Stimulated activated CD4-positive, alpha-beta T cell treated with anti-CD3 and anti-CD28 coated beads, Interleukin-2, amount 100 ng/mL, for 4 hours (primary cell): ENCODE data around the gene LARP4.
"Not testable (repeated sequence)": the region's sequence is repeated elsewhere in the genome, so short reads cannot be mapped to it uniquely, and the experiment has no call there.

Source experiments
- DNase-seq: peaks from one replicate; pipeline ENCODE4 v3.0.0-alpha.2; 2020; ENCODE audit warnings: low read depth

LARP4 gene

GRCh38 chr12:50400638-50401499 lies at the start of gene LARP4:
LARP4 (plus strand) TSS chr12:50400885; CDS start chr12:50401011, 126 bp downstream.
- DNase-seq: peak; percentile 84

DNA sequence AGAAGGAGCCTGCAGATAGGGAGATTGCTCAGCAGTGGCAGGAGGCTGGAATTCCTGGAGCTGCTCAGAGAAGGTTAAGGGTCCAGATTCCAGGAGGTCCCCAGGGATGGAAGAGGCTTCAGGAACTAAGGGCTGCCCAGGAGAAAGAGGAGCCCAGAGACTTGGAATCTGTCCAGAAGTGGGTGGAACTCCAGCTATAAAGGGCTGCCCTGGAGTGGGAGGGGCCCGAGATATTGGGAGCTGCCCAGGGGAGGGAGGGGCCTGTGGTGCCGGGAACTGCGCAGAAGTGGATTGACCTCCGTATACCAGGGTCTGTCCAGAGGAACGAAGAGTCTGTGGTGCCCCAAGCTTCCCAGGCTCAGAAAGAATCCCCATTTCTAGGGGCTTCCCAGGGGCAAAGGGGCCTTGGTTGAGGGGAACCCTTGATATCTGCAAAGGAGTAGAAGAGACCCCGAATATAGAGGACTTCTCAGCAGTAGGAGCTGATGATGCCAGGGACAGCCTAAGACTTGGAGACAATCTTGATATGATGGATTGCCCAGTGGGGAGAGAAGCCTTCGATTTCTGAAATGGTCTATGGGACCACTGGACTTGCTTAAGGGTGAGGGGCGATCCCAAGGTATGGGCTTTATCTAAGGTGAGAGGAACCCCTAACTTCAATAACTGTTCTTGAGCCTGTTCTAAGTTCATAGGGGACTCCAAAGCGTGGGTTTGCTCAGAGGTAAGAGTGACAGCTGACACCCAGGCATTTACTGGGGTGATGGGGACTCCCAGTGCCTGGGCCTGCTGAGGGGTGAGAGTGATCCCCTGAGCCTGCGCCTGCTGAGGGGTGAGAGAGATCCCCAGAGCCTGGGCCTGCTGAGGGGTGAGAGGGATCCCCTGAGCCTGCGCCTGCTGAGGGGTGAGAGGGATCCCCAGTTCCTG lies 49.3 kb upstream of the LARP4 start:
- no peak for DNase-seq

GRCh38 chr12:50353404-50353803 lies 47.3 kb upstream of the LARP4 start:
- DNase-seq: no peak

- DNase-seq: no peak
These were observed 46.7 kb upstream of the LARP4 start for GRCh38 chr12:50353869-50354593.

- no peak for DNase-seq
These were observed 45.8 kb upstream of the LARP4 start for GRCh38 chr12:50354908-50355307.

GRCh38 chr12:50355365-50355764 lies 45.3 kb upstream of the LARP4 start:
- DNase-seq: no peak

GRCh38 chr12:50362671-50363070 lies 38.0 kb upstream of the LARP4 start:
- no peak for DNase-seq

GRCh38 chr12:50363141-50363540 lies 37.5 kb upstream of the LARP4 start:
- no peak for DNase-seq

- no peak for DNase-seq
These were observed 34.8 kb upstream of the LARP4 start for GRCh38 chr12:50365709-50366406.

DNA sequence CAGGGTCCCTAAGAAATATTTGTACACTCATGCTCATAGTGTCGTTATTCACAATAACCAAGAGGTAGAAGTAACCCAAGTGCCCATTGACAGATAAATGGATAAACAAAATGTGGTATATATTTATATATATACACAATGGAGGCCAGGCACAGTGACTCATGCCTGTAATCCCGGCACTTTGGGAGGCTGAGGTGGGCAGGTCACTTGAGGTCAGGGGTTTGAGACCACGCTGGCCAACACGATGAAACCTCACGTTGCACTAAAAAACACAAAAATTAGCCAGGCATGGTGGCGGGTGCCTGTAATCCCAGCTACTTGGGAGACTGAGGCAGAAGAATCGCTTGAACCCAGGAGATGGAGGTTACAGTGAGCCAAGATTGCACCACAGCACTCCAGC lies 30.0 kb upstream of the LARP4 start:
- DNase-seq: not testable (repeated sequence)

DNA sequence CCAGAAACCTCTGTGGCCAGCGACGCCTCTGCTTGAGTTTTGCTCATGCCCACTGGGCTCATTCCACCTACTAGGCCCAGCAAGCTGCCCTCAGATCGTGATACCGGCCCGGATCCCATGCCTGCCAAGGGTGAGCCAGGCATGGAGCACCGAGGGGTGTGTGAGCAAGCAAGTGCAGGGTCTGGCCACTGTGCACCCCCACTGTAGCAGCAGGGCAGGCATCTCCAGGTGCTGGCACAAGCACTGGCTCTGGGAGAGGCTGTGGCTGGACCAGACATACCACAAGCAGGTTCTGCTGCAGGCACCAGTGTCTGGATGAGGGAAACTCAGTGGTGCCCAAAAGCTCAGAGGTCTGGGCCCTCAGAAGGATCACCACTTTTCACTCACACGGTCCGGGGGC lies 24.9 kb upstream of the LARP4 start:
- DNase-seq: no peak

DNA sequence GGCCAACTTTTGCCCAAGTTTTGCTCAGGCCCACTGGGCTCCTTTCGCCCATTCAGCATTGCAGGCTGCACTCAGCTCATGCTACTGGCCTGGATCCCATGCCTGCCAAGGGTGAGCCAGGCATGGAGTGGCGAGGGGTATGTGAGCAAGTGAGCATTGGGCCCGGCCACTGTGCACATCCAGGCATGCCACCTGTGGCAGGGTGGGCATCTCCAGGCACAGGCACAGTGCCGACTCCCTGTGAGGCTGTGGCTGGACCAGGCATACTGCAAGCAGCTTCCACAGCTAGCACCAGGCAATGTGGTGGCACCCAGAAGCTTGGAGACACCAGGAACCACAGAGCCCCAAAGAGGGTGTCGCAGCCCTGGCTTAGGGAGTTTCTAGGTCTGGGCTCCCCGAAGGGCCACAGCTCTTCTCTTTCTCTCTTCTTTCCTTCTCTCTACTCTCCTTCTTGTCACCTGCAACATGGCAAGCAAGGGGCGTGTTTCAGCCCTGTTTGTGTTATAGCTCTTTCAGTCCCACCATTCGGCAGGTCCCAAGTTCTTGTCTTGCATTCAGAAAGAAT lies 19.8 kb upstream of the LARP4 start:
- no peak for DNase-seq

GRCh38 chr12:50387487-50387886 lies 13.2 kb upstream of the LARP4 start:
- DNase-seq: no peak

- DNase-seq: no peak
These were observed 12.7 kb upstream of the LARP4 start for GRCh38 chr12:50387972-50388478.

- not testable (repeated sequence) for DNase-seq
These were observed 11.9 kb upstream of the LARP4 start for GRCh38 chr12:50388793-50389192.

DNA sequence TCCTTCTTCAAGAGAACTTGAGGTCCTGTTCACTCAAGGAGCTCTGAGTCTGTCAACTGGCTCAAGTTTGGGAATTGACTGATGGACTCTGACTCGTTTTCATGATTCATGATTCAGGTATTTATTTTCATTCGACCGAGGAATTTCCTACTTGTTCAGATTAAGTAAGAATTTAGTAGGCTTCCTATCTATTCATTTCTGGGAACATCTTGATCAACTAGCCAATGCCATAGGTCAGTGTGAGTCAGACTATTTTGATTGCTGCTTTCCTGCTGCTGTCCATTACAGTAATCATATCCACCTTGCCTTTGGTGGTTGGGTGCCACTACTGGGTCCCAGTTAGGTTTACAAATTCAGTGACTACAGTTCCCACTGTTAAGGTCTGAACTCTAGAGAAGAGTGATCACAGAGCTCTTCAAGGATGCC lies 10.4 kb upstream of the LARP4 start:
- no peak for DNase-seq

- DNase-seq: no peak
These were observed 6.1 kb upstream of the LARP4 start for GRCh38 chr12:50394469-50395029.

- DNase-seq: no peak
These were observed 3.5 kb upstream of the LARP4 start for GRCh38 chr12:50397117-50397650.

GRCh38 chr12:50398931-50399330 lies 1.8 kb upstream of the LARP4 start:
- DNase-seq: no peak

DNA sequence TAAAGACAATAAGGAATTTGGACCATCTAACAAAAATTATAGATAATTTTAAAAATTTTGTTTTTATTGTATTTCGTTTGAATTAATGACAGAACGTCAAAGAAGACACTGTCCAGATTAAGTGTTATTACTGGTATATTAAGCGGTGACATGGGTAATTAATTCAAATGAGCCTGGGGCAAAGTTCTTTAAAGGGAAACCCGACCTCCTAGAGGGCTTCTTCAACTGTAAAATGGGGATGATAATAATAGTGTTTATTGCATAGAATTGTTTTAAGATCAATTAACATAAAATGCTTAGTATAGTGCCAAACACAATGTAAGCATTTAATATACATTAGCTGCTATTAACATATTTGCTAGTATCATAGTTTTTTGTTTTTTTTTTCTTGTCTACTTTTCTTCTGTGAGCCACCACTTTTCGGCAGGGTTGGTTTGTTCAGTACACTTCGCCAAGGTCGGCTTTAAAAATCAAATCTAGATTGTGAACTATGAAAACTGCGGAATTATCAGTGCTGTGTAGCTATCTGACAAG lies 514 bp upstream of the LARP4 start:
- DNase-seq: no peak
